ENCODE measurements around the gene ZFHX3.

- TF ChIP-seq JUND (IDR thresholded peaks at IDR 0.05; ENCODE audit: low read depth, low read length) (no peak), CTCF (IDR thresholded peaks at IDR 0.05 in 2 of 3, conservative IDR thresholded peaks at IDR 0.05 in 1 of 3; ENCODE audit: control insufficient read depth in 2 of 3, extremely low read depth in 1 of 3, insufficient read depth in 1 of 3, low read depth in 3 of 3, low read length in 3 of 3) (no peak), NFXL1 (IDR thresholded peaks at IDR 0.05; ENCODE audit: borderline replicate concordance) (no peak), CEBPB (IDR thresholded peaks at IDR 0.05; ENCODE audit: borderline replicate concordance in 1 of 2, low read depth in 2 of 2, low read length in 2 of 2) (no peak), CHD1 (IDR thresholded peaks at IDR 0.05; ENCODE audit: low read depth, low read length) (no peak), HSF1 (IDR thresholded peaks at IDR 0.05; ENCODE audit: low read depth, low read length) (no peak), RAD21 (IDR thresholded peaks at IDR 0.05; ENCODE audit: insufficient read depth, low read depth, low read length) (no peak), SMC3 (IDR thresholded peaks at IDR 0.05; ENCODE audit: borderline replicate concordance, low read length) (no peak), SPI1 (IDR thresholded peaks at IDR 0.05; ENCODE audit: borderline replicate concordance, insufficient read depth, low read depth, low read length) (no peak), POLR2AphosphoS2 (IDR thresholded peaks at IDR 0.05; ENCODE audit: low read depth, low read length) (no peak), MTA3 (IDR thresholded peaks at IDR 0.05; ENCODE audit: borderline replicate concordance, low read length) (no peak), CHD2 (IDR thresholded peaks at IDR 0.05; ENCODE audit: borderline replicate concordance, low read depth, low read length) (no peak), EZH2 (IDR thresholded peaks at IDR 0.05; ENCODE audit: borderline replicate concordance, control insufficient read depth, low read depth, low read length) (no peak)
Observed at GRCh38 chr16:72948238-72948829, 99.6 kb downstream of the ZFHX3 start.
